Dendritic cell treated with granulocyte-macrophage colony-stimulating factor and Interleukin-4, amounts not matched to agents 40 ng/mL and 50 ng/mL, for 4 days (primary cell): ENCODE data around the gene AFF3.

Source experiments
- H3K27ac Mint-ChIP-seq: one replicate; pipeline ENCODE4 v1.8.0; 2022; ENCODE audit warnings: mild to moderate bottlenecking, mixed read lengths
- H3K27me3 Mint-ChIP-seq: one replicate; pipeline ENCODE4 v1.8.0; 2022; ENCODE audit warnings: mild to moderate bottlenecking, mixed read lengths
- H3K36me3 Mint-ChIP-seq: one replicate; pipeline ENCODE4 v1.8.0; 2022; ENCODE audit warnings: low read depth, mixed read lengths
- H3K4me1 Mint-ChIP-seq: one replicate; pipeline ENCODE4 v1.8.0; 2022; ENCODE audit warnings: low read depth, mixed read lengths
- H3K4me3 Mint-ChIP-seq: one replicate; pipeline ENCODE4 v1.8.0; 2022; ENCODE audit warnings: mild to moderate bottlenecking, moderate library complexity, mixed read lengths
- H3K9me3 Mint-ChIP-seq: one replicate; pipeline ENCODE4 v1.8.0; 2022; ENCODE audit warnings: mixed read lengths
- intact Hi-C: fragments of 100-400 bp; cut with micrococcal nuclease; formaldehyde crosslinking; loops from one replicate; pipeline ENCODE4 v1.15.0; 2022

Gene AFF3

DNA sequence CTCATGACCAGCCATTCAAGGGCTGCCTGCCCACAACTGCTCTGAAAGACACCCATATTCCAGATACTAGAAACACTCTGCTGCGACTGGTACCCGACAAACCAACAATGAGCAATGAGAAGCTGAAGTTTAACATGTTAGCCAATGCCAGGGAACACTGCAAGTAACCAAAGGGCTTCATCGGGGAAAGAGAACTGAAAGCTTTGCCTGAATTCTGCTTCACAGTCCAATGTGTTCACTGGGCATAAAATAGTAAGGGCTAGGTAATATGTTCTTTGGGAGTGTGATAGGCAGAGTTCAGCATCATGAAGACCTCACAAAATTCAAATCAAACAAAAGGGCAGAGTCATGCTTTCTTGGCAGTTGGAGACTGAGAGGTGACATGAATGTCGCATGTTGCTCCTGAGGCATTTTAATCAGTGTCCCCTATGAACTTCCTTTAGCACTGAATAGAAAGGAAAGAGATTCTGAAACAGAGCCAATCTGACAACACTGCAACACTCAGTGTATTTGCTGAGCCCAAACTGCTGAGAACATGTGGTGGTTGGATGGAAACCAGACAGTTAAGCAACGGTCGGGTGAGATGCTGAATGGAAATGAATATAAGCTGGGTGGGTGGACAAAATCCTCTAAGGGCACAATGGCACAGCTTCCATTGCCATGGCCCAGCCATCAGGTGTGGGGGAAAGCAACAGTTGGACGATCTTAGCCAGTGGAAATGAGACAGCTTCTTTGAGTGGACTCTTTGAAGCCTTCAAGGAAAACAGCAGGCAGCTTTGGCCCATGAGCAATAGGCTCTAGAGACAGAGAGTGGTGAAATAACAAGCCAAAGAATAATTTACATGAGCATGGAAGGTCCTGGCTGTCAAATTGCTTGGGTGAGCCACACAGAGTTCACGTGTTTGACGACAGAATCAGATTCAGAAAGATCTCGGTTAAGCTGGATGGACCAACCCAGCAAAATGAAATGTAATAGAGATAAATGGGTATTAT lies 277.5 kb downstream of the AFF3 start:
- intact Hi-C loops, result no loop called here
- Mint-ChIP-seq H3K36me3 (peaks cover 7% of the 10 kb centered on the region), H3K4me3 (no peak overlapping the region), H3K4me1 (peaks cover 23% of the 10 kb centered on the region), H3K9me3 (peaks cover 10% of the 10 kb centered on the region), H3K27me3 (peaks cover 11% of the 10 kb centered on the region), H3K27ac (no peak overlapping the region)

DNA sequence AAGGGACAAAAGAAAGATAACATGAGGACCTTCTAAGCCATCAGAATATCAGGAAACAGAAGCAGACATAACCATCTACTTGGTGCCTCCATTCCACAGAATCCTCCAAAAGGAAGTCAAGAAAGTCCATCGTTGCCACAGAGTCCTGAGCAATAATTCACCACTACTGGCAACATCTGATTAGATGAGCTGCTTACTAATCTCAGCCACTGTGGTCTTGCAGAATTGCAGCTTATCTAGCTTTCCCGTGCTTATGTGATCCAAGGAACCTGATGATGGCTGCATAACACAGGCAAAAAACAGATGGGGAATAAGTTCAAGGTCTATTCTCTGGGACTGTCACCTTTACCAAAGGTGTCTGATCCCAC lies 278.5 kb downstream of the AFF3 start:
- H3K27ac Mint-ChIP-seq, result no peak overlapping the region
- intact Hi-C loops, result no loop called here
- peaks cover 23% of the 10 kb centered on the region for H3K4me1 Mint-ChIP-seq

DNA sequence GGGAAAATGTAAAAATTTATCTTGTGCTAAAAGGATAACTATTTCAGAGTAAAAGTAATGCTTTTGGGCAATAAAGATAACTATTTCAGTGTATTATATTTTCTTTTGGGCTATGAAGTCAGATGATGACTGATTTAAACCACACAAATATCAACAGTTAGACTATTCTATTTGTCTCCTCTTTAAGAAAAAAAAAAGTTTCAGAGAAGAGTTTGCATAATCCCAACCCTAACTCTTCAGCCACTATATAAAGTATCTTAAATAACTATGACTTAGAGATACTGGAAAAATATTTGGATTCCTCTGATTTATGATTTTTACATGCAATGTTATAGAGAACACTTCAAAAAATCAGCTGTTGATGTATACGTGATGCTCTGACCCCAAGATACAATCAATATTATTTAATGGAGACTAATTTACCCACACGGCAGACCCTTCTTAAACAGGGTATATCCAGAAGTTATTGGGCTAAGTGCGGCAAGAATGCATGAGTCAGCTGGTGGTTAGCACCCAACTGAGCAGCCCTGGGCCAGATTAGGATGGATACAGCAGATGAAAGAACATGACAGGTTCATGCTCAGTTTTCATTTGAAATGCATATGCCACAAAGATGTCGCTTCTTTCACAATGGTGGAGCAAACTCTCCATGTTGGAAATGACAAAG lies 279.0 kb downstream of the AFF3 start:
- peaks cover 22% of the 10 kb centered on the region for H3K4me1 Mint-ChIP-seq
- H3K27me3 Mint-ChIP-seq, result peaks cover 11% of the 10 kb centered on the region
- peaks cover 10% of the 10 kb centered on the region for H3K9me3 Mint-ChIP-seq
- no peak overlapping the region for H3K4me3 Mint-ChIP-seq
- intact Hi-C loops, result no loop called here
- no peak overlapping the region for H3K27ac Mint-ChIP-seq
- H3K36me3 Mint-ChIP-seq, result peaks cover 7% of the 10 kb centered on the region

More for the DNA sequence above, 278.5 kb downstream of the AFF3 start:
- Mint-ChIP-seq H3K27me3 (peaks cover 11% of the 10 kb centered on the region), H3K4me3 (no peak overlapping the region), H3K9me3 (peaks cover 10% of the 10 kb centered on the region), H3K36me3 (peaks cover 7% of the 10 kb centered on the region)

DNA sequence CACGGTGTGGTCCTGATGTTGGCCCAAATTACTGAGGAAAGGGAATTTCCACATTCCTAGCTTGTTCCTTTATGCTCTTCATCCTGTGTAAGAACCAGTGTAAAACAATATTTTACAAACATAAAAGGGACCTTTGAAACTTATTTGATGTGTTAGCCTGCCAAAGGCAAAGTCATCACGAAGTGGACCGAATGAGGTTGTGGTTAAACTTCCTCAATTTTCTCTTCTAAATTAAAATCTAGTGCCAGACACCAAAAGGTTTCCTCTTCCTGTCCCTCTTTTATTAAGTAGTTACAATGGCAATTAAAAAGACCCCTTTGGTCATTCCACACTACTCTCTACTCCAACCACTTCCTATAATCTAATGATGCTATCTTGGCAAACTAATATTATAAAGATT lies 279.8 kb downstream of the AFF3 start:
- Mint-ChIP-seq H3K4me3 (no peak overlapping the region), H3K27me3 (peaks cover 5% of the 10 kb centered on the region), H3K9me3 (peaks cover 2% of the 10 kb centered on the region), H3K4me1 (peaks cover 14% of the 10 kb centered on the region), H3K27ac (no peak overlapping the region), H3K36me3 (peaks cover under 1% of the 10 kb centered on the region)
- intact Hi-C loops, result no loop called here

GRCh38 chr2:99861376-99861760 lies 281.0 kb downstream of the AFF3 start:
- no peak overlapping the region for H3K27ac Mint-ChIP-seq
- H3K4me1 Mint-ChIP-seq, result peaks cover 12% of the 10 kb centered on the region
- peaks cover 5% of the 10 kb centered on the region for H3K27me3 Mint-ChIP-seq
- intact Hi-C loops, result no loop called here
- H3K36me3 Mint-ChIP-seq, result no peaks in the 10 kb centered on the region
- no peak overlapping the region for H3K4me3 Mint-ChIP-seq
- H3K9me3 Mint-ChIP-seq, result no peaks in the 10 kb centered on the region

DNA sequence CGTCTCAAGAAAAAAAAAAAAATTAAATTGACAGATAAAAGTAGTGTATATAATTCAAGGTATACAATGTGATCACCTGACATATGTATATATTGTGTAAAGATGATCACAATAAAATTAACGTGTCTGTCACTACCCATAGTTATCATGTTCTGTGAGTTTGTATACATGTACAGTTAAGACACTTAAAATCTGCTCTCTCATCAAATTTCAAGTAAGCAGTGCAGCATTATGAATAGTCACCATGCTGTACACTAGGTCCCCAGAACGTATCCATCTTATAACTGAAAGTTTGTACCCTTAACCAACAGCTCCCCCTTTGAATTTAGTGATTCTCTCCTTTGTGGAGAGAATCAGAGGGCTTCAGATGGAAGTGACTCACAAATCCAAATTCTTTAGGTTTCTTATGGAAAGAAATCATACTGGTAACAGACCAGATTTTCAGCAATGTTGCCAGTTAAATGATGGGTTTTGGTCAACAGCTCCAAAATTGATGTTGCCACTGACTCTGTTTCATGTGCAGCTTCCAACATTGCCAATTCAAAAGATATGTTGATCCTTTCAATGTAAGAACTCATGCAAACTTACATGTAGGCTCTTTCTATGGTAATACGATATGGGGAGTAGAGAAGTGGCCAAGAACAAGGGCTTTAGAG lies 281.5 kb downstream of the AFF3 start:
- no peak overlapping the region for H3K4me3 Mint-ChIP-seq
- peaks cover 12% of the 10 kb centered on the region for H3K4me1 Mint-ChIP-seq
- peaks cover 5% of the 10 kb centered on the region for H3K27me3 Mint-ChIP-seq
- H3K9me3 Mint-ChIP-seq, result no peaks in the 10 kb centered on the region
- intact Hi-C loops, result no loop called here
- H3K27ac Mint-ChIP-seq, result no peak overlapping the region
- no peaks in the 10 kb centered on the region for H3K36me3 Mint-ChIP-seq

DNA sequence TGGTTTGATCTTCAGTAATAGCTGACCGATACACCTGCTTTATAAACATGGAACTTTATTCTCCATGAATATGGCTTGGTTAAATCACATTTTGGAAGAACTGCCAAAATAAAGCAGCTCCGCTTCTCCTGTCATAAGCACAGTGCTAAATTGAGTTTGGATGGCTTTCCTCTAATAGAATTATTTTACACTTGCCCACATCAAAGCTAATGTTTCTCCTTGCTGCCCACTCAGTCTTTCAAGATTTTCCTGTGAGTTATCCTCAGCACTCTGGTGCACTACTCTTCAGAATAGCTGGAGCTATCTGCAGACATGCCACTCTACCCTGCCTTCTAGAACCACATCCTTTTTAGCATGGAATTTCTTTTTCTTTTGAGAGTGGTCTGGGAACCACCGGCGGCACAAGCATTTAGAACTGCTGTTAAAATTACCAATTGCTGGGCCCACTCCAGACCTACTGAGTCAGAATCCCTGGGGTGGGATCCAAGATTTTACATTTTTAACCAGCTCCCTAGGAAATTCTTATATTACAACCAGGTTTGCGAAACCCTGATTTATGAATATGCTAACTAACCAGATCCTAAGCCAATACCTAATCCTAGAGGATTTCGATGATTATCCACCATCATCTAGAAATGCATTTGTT lies 283.3 kb downstream of the AFF3 start:
- Mint-ChIP-seq H3K27ac (no peak overlapping the region), H3K4me3 (no peak overlapping the region), H3K36me3 (no peaks in the 10 kb centered on the region), H3K9me3 (no peaks in the 10 kb centered on the region), H3K27me3 (peaks cover 2% of the 10 kb centered on the region), H3K4me1 (no peaks in the 10 kb centered on the region)
- intact Hi-C loops, result no loop called here

DNA sequence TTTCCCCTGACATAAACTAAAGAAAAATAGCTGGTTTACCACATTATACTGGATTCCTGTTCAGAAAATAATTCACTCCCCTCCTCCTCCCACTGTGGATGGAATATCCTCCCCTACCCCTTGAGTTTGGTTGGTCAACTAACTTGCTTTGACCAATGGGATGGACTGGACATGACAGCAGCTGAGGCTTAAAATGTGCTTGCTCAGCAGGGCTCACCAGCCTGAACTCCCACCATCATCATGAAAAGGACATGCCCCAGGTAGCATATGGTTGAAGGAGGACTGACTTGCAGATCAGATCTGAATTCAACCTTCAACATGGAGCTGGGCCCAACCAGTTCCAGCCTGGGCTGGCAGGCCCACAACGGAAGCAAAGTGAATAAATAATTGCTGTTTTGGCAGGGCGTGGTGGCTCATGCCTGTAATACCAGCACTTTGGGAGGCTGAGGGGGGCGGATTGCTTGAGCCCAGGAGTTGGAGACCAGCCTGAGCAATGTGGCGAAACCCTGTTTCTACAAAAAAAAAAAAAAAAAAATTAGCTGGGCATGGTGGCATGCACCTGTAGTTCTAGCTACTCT lies 284.4 kb downstream of the AFF3 start:
- peaks cover 2% of the 10 kb centered on the region for H3K27me3 Mint-ChIP-seq
- no peak overlapping the region for H3K4me3 Mint-ChIP-seq

DNA sequence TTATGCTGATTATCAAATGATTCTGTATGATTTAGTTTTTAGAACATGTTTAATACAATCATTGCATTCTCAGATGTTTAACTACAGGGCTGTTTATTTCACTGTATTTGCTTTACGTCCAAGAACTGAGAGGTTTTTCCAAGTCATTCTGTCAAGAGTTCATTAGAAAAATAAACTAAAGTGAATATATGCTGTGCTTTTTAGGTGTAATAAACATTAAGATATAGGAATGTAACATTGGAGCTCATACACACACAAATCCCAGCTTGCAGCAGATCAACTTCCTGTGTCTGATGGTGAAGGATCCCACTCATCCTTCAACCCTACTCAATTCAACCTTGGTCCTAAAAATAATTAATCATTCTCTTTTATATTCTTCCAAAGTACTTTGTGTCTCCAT lies 285.0 kb downstream of the AFF3 start:
- H3K4me1 Mint-ChIP-seq, result no peaks in the 10 kb centered on the region
- intact Hi-C loops, result no loop called here
- H3K9me3 Mint-ChIP-seq, result no peaks in the 10 kb centered on the region
- no peak overlapping the region for H3K4me3 Mint-ChIP-seq
- H3K36me3 Mint-ChIP-seq, result no peaks in the 10 kb centered on the region
- no peak overlapping the region for H3K27ac Mint-ChIP-seq
- peaks cover 2% of the 10 kb centered on the region for H3K27me3 Mint-ChIP-seq

More for the DNA sequence above, 284.4 kb downstream of the AFF3 start:
- Mint-ChIP-seq H3K9me3 (no peaks in the 10 kb centered on the region), H3K4me1 (no peaks in the 10 kb centered on the region), H3K36me3 (no peaks in the 10 kb centered on the region), H3K27ac (no peak overlapping the region)
- intact Hi-C loops, result no loop called here

GRCh38 chr2:99856119-99856518 lies 286.3 kb downstream of the AFF3 start:
- no peak overlapping the region for H3K27ac Mint-ChIP-seq
- no peaks in the 10 kb centered on the region for H3K27me3 Mint-ChIP-seq
- no peaks in the 10 kb centered on the region for H3K36me3 Mint-ChIP-seq
- intact Hi-C loops, result no loop called here
- no peak overlapping the region for H3K4me3 Mint-ChIP-seq
- H3K4me1 Mint-ChIP-seq, result no peaks in the 10 kb centered on the region
- no peaks in the 10 kb centered on the region for H3K9me3 Mint-ChIP-seq

DNA sequence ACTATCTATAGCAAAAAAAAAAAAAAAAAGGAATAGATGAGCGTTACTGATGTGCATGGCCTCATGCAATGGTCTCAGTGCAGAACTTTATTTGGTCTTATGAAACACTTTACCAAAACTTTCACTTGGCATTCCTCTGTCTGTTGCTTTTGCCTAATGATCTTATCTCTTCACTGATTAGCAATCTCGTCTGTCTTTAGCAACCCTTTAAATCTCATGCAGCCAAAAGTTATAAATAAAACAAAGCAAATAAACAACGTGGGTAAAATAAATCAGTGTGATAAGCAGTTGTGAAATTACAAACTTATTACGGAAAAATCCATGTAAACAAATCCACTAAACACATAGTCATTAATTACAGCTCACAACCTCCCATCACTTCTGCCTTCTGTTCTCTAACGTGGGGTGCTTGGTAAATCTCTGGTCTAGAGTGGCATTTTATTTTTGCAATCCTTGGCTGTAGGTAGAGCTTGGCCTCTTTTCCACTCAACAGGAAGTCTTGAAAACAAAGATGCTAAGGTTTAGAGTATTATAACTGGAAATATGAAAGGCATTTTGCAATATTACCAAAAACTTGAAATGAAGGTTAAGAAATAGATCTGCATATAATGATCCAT lies 288.0 kb downstream of the AFF3 start:
- intact Hi-C loops, result no loop called here
- H3K4me1 Mint-ChIP-seq, result no peaks in the 10 kb centered on the region
- H3K27ac Mint-ChIP-seq, result no peak overlapping the region
- H3K9me3 Mint-ChIP-seq, result no peaks in the 10 kb centered on the region
- no peaks in the 10 kb centered on the region for H3K27me3 Mint-ChIP-seq
- H3K4me3 Mint-ChIP-seq, result no peak overlapping the region
- no peaks in the 10 kb centered on the region for H3K36me3 Mint-ChIP-seq

GRCh38 chr2:99852956-99853355 lies 289.4 kb downstream of the AFF3 start:
- Mint-ChIP-seq H3K27ac (no peak overlapping the region), H3K4me3 (no peak overlapping the region), H3K27me3 (no peaks in the 10 kb centered on the region), H3K36me3 (no peaks in the 10 kb centered on the region), H3K9me3 (no peaks in the 10 kb centered on the region), H3K4me1 (no peaks in the 10 kb centered on the region)
- intact Hi-C loops, result no loop called here

DNA sequence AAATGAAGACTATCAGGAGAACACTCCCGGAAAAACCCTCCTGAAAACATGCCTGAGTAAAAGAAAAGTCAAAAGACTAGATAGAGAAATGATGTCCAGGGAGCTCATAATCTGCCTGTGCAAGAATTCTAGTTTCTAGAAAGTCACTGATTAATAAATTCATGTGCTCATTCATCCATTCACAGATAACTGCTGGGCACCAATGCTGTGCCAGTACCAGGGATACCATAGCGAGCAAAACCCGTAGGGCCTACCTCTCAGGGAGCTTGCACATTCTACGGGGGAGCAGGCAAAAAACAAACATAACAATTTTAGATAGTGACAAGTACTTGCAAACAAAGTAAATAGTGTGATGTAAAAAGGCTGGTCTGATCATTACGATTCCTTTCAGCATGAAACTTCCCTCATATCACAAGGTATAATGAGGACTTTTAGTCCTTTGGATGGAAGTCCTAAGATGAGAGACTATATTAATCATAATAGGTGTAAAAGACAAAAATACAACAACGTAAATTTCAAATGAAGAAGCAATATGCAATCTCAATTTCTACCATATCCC lies 289.9 kb downstream of the AFF3 start:
- no peaks in the 10 kb centered on the region for H3K9me3 Mint-ChIP-seq
- H3K4me3 Mint-ChIP-seq, result no peak overlapping the region
- intact Hi-C loops, result no loop called here
- no peak overlapping the region for H3K27ac Mint-ChIP-seq
- H3K4me1 Mint-ChIP-seq, result no peaks in the 10 kb centered on the region
- H3K36me3 Mint-ChIP-seq, result no peaks in the 10 kb centered on the region
- H3K27me3 Mint-ChIP-seq, result no peaks in the 10 kb centered on the region
